H1 (cell line): ENCODE data around the gene NUP42. TPM values are rescaled to one million over a fixed set of nuclear protein-coding genes. Genes with fewer than 3 reads are reported as not detected.

ENCODE experiments used
- BCL11A ChIP-seq, 2 experiments: IDR thresholded peaks; one replicate each; pipeline ENCODE4 v1.6.1; 2011; ENCODE audit warnings: low read depth in 2 of 2, low read length in 2 of 2, mild to moderate bottlenecking in 2 of 2
- SRF ChIP-seq: IDR thresholded peaks from 2 replicates; pipeline ENCODE4 v1.6.1; 2011; ENCODE audit warnings: mild to moderate bottlenecking, low read depth, low read length, moderate library complexity
- TBP ChIP-seq: IDR thresholded peaks from 2 replicates; pipeline ENCODE4 v1.6.1; 2011; ENCODE audit warnings: low read depth, low read length, improper control_type of control experiment
- polyA plus RNA-seq, 7 experiments: library from polyadenylated mRNA; depleted of rRNA in 3 of 7; stranded (reverse) in 5 of 7; unstranded in 2 of 7; fragments of >200 nt in 5 of 7; fragments of 200-250 nt in 2 of 7; gene quantifications; 1 replicate in 5 of 7; 2 replicates in 1 of 7; 4 replicates in 1 of 7; pipeline versions ENCODE4 v1.2.1 to v1.2.3, GENCODE V29; 2011 to 2013; ENCODE audit warnings: missing spikeins in 2 of 7, mixed read lengths in 2 of 7
- total RNA-seq: library from RNA; stranded (reverse); fragmentation: NEBNext Ultra II Directional; extraction: Animal tissue kit (Norgen Biotek cat#: 25700); gene quantifications from 2 replicates; pipeline ENCODE4 v1.2.1, GENCODE V29; 2021
- TF ChIP-seq, protein P1 (sequence below): fragments of 300-600 bp; sonication (generic); IDR thresholded peaks from 2 replicates; pipeline ENCODE4 v1.7.1; 2012; ENCODE audit warnings: low read length, moderate library complexity, mild to moderate bottlenecking, inconsistent platforms; ENCODE audit not compliant: insufficient replicate concordance

NUP42 gene
- total and polyA plus RNA-seq, 2 of the 8 experiments (the other 6 are each of a cell fraction or from before 2014, with no cell fraction given): 31.8 to 41.2 TPM

DNA sequence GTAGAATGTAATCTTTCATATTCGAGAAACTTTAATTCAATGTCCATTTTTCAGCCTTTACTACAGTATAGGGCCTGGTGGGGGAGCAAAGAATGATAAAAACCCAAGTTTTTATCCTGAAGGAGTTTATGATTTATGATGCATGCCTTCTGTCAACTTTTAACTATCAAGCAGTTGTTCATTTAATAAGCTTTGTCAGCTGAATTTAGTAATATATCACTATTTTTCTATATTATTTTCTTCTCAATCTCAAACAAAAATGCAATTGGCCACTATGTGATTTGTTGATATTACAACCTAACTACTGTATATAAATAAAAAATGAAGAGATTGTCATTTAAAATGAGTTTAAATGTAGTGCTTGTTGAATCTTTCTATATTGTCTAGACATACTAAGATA lies 2.4 kb downstream of the NUP42 start (continued):
- TF ChIP-seq, protein P1, sequence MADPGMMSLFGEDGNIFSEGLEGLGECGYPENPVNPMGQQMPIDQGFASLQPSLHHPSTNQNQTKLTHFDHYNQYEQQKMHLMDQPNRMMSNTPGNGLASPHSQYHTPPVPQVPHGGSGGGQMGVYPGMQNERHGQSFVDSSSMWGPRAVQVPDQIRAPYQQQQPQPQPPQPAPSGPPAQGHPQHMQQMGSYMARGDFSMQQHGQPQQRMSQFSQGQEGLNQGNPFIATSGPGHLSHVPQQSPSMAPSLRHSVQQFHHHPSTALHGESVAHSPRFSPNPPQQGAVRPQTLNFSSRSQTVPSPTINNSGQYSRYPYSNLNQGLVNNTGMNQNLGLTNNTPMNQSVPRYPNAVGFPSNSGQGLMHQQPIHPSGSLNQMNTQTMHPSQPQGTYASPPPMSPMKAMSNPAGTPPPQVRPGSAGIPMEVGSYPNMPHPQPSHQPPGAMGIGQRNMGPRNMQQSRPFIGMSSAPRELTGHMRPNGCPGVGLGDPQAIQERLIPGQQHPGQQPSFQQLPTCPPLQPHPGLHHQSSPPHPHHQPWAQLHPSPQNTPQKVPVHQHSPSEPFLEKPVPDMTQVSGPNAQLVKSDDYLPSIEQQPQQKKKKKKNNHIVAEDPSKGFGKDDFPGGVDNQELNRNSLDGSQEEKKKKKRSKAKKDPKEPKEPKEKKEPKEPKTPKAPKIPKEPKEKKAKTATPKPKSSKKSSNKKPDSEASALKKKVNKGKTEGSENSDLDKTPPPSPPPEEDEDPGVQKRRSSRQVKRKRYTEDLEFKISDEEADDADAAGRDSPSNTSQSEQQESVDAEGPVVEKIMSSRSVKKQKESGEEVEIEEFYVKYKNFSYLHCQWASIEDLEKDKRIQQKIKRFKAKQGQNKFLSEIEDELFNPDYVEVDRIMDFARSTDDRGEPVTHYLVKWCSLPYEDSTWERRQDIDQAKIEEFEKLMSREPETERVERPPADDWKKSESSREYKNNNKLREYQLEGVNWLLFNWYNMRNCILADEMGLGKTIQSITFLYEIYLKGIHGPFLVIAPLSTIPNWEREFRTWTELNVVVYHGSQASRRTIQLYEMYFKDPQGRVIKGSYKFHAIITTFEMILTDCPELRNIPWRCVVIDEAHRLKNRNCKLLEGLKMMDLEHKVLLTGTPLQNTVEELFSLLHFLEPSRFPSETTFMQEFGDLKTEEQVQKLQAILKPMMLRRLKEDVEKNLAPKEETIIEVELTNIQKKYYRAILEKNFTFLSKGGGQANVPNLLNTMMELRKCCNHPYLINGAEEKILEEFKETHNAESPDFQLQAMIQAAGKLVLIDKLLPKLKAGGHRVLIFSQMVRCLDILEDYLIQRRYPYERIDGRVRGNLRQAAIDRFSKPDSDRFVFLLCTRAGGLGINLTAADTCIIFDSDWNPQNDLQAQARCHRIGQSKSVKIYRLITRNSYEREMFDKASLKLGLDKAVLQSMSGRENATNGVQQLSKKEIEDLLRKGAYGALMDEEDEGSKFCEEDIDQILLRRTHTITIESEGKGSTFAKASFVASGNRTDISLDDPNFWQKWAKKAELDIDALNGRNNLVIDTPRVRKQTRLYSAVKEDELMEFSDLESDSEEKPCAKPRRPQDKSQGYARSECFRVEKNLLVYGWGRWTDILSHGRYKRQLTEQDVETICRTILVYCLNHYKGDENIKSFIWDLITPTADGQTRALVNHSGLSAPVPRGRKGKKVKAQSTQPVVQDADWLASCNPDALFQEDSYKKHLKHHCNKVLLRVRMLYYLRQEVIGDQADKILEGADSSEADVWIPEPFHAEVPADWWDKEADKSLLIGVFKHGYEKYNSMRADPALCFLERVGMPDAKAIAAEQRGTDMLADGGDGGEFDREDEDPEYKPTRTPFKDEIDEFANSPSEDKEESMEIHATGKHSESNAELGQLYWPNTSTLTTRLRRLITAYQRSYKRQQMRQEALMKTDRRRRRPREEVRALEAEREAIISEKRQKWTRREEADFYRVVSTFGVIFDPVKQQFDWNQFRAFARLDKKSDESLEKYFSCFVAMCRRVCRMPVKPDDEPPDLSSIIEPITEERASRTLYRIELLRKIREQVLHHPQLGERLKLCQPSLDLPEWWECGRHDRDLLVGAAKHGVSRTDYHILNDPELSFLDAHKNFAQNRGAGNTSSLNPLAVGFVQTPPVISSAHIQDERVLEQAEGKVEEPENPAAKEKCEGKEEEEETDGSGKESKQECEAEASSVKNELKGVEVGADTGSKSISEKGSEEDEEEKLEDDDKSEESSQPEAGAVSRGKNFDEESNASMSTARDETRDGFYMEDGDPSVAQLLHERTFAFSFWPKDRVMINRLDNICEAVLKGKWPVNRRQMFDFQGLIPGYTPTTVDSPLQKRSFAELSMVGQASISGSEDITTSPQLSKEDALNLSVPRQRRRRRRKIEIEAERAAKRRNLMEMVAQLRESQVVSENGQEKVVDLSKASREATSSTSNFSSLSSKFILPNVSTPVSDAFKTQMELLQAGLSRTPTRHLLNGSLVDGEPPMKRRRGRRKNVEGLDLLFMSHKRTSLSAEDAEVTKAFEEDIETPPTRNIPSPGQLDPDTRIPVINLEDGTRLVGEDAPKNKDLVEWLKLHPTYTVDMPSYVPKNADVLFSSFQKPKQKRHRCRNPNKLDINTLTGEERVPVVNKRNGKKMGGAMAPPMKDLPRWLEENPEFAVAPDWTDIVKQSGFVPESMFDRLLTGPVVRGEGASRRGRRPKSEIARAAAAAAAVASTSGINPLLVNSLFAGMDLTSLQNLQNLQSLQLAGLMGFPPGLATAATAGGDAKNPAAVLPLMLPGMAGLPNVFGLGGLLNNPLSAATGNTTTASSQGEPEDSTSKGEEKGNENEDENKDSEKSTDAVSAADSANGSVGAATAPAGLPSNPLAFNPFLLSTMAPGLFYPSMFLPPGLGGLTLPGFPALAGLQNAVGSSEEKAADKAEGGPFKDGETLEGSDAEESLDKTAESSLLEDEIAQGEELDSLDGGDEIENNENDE: no peak
- TF ChIP-seq SRF: no peak
- TF ChIP-seq TBP: no peak
- no peak for TF ChIP-seq BCL11A (IDR thresholded peaks at IDR 0.05; ENCODE audit: low read depth in 2 of 2, low read length in 2 of 2)
- TF ChIP-seq, all 59 proteins: peak for 0
